ENCODE measurements around the gene ATP4A.
A peak's percentile ranks its signal among the peaks of the same experiment; 100 is the strongest.

- TF ChIP-seq CTCF (IDR thresholded peaks at IDR 0.05; ENCODE audit: low read depth, low read length) (no peak), MAX (IDR thresholded peaks at IDR 0.05; ENCODE audit: low read depth, low read length) (no peak; the same call in 1 of the 2 replicates), POLR2A (IDR thresholded peaks at IDR 0.05; ENCODE audit: extremely low read depth, insufficient read length) (peak; percentile 72)
Observed at GRCh38 chr19:35545001-35545854, 18.2 kb downstream of the ATP4A start, which contains the start of gene TMEM147.
